ENCODE data around the gene TRAPPC4.

Gene TRAPPC4

DNA sequence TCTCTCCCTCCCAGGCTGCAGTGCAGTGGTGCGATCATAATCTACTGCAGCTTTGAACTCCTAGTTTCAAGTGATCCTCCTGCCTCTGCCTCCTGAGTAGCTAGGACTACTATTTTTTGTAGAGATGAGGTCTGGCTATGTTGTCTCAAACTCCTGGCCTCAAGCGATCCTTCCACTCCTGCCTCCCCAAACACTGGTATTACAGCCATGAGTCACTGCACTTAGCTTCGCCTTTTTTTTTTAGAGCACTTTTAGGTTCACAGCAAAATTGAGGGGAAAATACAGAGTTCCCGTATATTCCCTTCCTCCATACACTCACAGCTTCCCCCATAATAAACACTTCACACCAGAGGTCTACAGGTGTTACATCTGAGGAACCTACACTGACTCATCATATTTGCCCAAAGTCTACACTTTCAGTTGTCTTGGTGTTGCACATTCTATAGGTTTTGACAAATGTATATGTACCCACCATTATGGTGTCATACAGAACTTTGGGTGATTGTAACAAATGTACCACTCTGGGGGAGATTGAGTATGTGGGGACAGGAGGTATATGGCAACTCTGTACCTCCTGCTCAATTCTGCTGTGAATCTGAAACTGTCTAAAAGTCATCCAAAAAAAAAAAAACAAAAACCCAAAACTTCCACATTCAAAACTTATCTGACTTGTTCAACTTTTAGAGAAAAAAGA, 23.4 kb downstream of the TRAPPC4 start:
- Histone ChIP-seq H2BK120ac (ENCODE audit: low read depth, low read length) (no peak overlapping the region), H3K4me1 (ENCODE audit: control insufficient read depth, low read depth, low read length) (no peaks in the 10 kb centered on the region), H3K4me2 (ENCODE audit: low read length) (no peak overlapping the region), H3K27me3 (ENCODE audit: insufficient read depth, low read length, poor library complexity) (no peaks in the 10 kb centered on the region), H3K79me1 (ENCODE audit: low read length) (no peaks in the 10 kb centered on the region), H3K4ac (ENCODE audit: low read depth, low read length) (no peak overlapping the region), H4K5ac (ENCODE audit: low read length) (no peak overlapping the region), H2BK15ac (replicated peaks; ENCODE audit: low read depth) (no peak overlapping the region), H3K79me2 (ENCODE audit: control insufficient read depth, insufficient read depth, low read length) (no peaks in the 10 kb centered on the region), H2BK5ac (ENCODE audit: low read length) (no peak overlapping the region), H4K8ac (ENCODE audit: low read depth, low read length) (no peak overlapping the region), H3K36me3 (ENCODE audit: control insufficient read depth, insufficient read depth, low read length) (peaks cover 2% of the 10 kb centered on the region), H3K18ac (ENCODE audit: low read length) (no peak overlapping the region), H3K56ac (ENCODE audit: low read length) (no peak overlapping the region), H3K4me3 (ENCODE audit: low read length) (no peak overlapping the region), H3K27ac (ENCODE audit: low read depth, low read length) (no peak overlapping the region), H2AK5ac (ENCODE audit: low read length) (no peak overlapping the region), H3K9ac (ENCODE audit: low read length) (no peak overlapping the region), H3K23ac (ENCODE audit: low read length) (no peak overlapping the region)
- no CpG with 5 or more reads among the region's 4 CpGs for WGBS (ENCODE audit: extremely low coverage, insufficient coverage, low lambda C conversion rate)
- no peak for DNase-seq

DNA sequence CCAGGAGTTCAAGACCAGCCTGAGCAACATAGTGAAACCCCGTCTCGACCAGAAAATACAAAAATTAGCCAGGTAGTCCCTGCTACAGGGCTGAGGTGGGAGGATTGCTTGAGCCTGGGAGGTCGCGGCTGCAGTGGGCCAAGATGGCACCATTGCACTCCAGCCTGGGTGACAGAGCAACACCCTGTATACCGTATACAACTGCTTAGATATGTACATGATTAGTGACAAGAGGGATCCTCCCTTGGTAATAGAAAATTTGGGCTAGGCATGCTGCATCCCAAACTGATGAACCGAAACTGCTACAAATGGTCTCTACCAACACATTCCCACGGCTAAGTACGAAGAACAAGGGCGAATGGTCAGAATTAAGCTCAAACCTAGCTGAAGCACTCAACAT, 24.4 kb downstream of the TRAPPC4 start:
- Histone ChIP-seq H2BK5ac (ENCODE audit: low read length) (no peak overlapping the region), H3K9ac (ENCODE audit: low read length) (no peak overlapping the region), H3K79me2 (ENCODE audit: control insufficient read depth, insufficient read depth, low read length) (no peaks in the 10 kb centered on the region), H4K5ac (ENCODE audit: low read length) (no peak overlapping the region), H3K23ac (ENCODE audit: low read length) (no peak overlapping the region), H3K27ac (ENCODE audit: low read depth, low read length) (no peak overlapping the region), H3K4ac (ENCODE audit: low read depth, low read length) (no peak overlapping the region), H3K36me3 (ENCODE audit: control insufficient read depth, insufficient read depth, low read length) (peaks cover 9% of the 10 kb centered on the region), H2BK15ac (replicated peaks; ENCODE audit: low read depth) (no peak overlapping the region), H3K79me1 (ENCODE audit: low read length) (no peaks in the 10 kb centered on the region), H3K27me3 (ENCODE audit: insufficient read depth, low read length, poor library complexity) (no peaks in the 10 kb centered on the region), H3K4me3 (ENCODE audit: low read length) (no peak overlapping the region), H3K4me2 (ENCODE audit: low read length) (no peak overlapping the region), H4K8ac (ENCODE audit: low read depth, low read length) (no peak overlapping the region), H3K4me1 (ENCODE audit: control insufficient read depth, low read depth, low read length) (no peaks in the 10 kb centered on the region), H3K18ac (ENCODE audit: low read length) (no peak overlapping the region), H2AK5ac (ENCODE audit: low read length) (no peak overlapping the region), H2BK120ac (ENCODE audit: low read depth, low read length) (no peak overlapping the region), H3K56ac (ENCODE audit: low read length) (no peak overlapping the region)
- DNase-seq, result no peak
- WGBS (ENCODE audit: extremely low coverage, insufficient coverage, low lambda C conversion rate), result no CpG with 5 or more reads among the region's 9 CpGs

DNA sequence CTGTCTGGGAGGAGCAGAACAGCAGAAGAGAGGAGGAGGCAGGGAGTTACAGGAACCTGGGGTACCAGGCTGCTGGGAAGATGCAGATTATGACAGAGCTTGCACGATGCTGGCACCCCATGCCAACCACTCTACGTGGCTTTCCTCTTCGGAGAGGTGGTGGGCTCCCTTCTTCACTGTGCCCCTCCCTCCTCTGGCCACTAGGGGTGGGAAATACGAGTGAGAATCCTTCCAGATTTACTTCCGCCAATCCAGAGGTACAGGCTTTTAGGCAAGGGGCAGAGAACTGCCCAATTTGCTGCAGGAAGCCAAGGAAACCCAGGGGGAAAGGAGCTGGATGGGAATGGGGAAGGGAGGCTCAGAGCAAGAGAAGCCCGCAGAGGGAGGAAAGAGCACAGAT, 26.1 kb downstream of the TRAPPC4 start:
- H3K4me3 ChIP-seq (ENCODE audit: low read length), result no peak overlapping the region
- no peak overlapping the region for H3K27ac ChIP-seq (ENCODE audit: low read depth, low read length)
- no CpG with 5 or more reads among the region's 6 CpGs for WGBS (ENCODE audit: extremely low coverage, insufficient coverage, low lambda C conversion rate)
- no peak overlapping the region for H3K56ac ChIP-seq (ENCODE audit: low read length)
- no peaks in the 10 kb centered on the region for H3K4me1 ChIP-seq (ENCODE audit: control insufficient read depth, low read depth, low read length)
- no peaks in the 10 kb centered on the region for H3K79me1 ChIP-seq (ENCODE audit: low read length)
- H4K5ac ChIP-seq (ENCODE audit: low read length), result no peak overlapping the region
- no peaks in the 10 kb centered on the region for H3K27me3 ChIP-seq (ENCODE audit: insufficient read depth, low read length, poor library complexity)
- H2BK5ac ChIP-seq (ENCODE audit: low read length), result no peak overlapping the region
- H3K9ac ChIP-seq (ENCODE audit: low read length), result no peak overlapping the region
- no peak overlapping the region for H2BK120ac ChIP-seq (ENCODE audit: low read depth, low read length)
- no peak overlapping the region for H4K8ac ChIP-seq (ENCODE audit: low read depth, low read length)
- H3K23ac ChIP-seq (ENCODE audit: low read length), result no peak overlapping the region
- no peak overlapping the region for H2AK5ac ChIP-seq (ENCODE audit: low read length)
- H3K4me2 ChIP-seq (ENCODE audit: low read length), result no peak overlapping the region
- no peak overlapping the region for H3K4ac ChIP-seq (ENCODE audit: low read depth, low read length)
- no peaks in the 10 kb centered on the region for H3K79me2 ChIP-seq (ENCODE audit: control insufficient read depth, insufficient read depth, low read length)
- no peak overlapping the region for H3K18ac ChIP-seq (ENCODE audit: low read length)
- peak; percentile 48 for DNase-seq
- peaks cover 21% of the 10 kb centered on the region for H3K36me3 ChIP-seq (ENCODE audit: control insufficient read depth, insufficient read depth, low read length)
- no peak overlapping the region for H2BK15ac ChIP-seq (replicated peaks; ENCODE audit: low read depth)

DNA sequence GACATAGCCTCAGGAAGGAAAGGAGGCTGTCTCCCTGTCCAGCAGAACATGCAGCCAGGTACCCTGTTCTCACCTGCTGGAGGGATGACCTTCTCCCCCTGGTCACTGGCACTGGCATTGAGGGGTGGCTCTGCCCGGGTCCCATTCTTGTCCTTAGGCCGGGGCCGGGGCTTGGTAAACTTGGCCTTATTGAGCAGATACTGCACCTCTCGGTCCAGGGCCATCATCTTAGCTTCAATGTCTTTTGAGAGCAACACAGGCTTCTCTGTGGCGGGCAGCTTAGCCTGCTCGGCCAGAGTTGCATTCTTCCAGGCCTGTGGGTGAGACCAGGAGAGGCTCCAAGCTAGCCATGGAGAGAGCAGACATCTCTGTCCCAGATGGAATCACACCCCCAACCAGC, 27.9 kb downstream of the TRAPPC4 start:
- no peak overlapping the region for H3K4me3 ChIP-seq (ENCODE audit: low read length)
- H3K18ac ChIP-seq (ENCODE audit: low read length), result no peak overlapping the region
- H4K5ac ChIP-seq (ENCODE audit: low read length), result no peak overlapping the region
- no peaks in the 10 kb centered on the region for H3K79me1 ChIP-seq (ENCODE audit: low read length)
- no peak overlapping the region for H3K27ac ChIP-seq (ENCODE audit: low read depth, low read length)
- H3K23ac ChIP-seq (ENCODE audit: low read length), result no peak overlapping the region
- no CpG with 5 or more reads among the region's 6 CpGs for WGBS (ENCODE audit: extremely low coverage, insufficient coverage, low lambda C conversion rate)
- no peak overlapping the region for H4K8ac ChIP-seq (ENCODE audit: low read depth, low read length)
- H2AK5ac ChIP-seq (ENCODE audit: low read length), result no peak overlapping the region
- H3K4ac ChIP-seq (ENCODE audit: low read depth, low read length), result no peak overlapping the region
- H3K56ac ChIP-seq (ENCODE audit: low read length), result no peak overlapping the region
- DNase-seq, result no peak
- no peaks in the 10 kb centered on the region for H3K79me2 ChIP-seq (ENCODE audit: control insufficient read depth, insufficient read depth, low read length)
- H2BK5ac ChIP-seq (ENCODE audit: low read length), result no peak overlapping the region
- H2BK120ac ChIP-seq (ENCODE audit: low read depth, low read length), result no peak overlapping the region
- no peak overlapping the region for H2BK15ac ChIP-seq (replicated peaks; ENCODE audit: low read depth)
- H3K36me3 ChIP-seq (ENCODE audit: control insufficient read depth, insufficient read depth, low read length), result peaks cover 27% of the 10 kb centered on the region
- no peaks in the 10 kb centered on the region for H3K4me1 ChIP-seq (ENCODE audit: control insufficient read depth, low read depth, low read length)
- H3K4me2 ChIP-seq (ENCODE audit: low read length), result no peak overlapping the region
- H3K9ac ChIP-seq (ENCODE audit: low read length), result no peak overlapping the region
- H3K27me3 ChIP-seq (ENCODE audit: insufficient read depth, low read length, poor library complexity), result no peaks in the 10 kb centered on the region

DNA sequence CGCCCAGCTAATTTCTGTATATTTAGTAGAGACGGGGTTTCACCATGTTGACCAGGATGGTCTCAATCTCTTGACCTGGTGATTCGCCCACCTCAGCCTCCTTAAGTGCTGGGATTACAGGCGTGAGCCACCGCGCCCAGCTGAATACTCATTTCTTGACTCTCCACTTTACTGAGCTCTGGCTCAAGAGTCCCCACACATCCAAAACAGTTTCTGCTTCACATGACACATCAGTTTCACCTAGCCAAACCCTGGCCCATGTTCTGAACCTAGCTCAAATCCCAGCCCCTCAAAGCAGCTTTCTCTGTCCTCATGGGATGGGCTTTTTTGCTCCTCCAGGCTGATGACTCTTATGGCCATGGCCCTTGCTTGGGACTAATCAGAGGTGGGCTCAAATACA, 28.6 kb downstream of the TRAPPC4 start:
- H3K27me3 ChIP-seq (ENCODE audit: insufficient read depth, low read length, poor library complexity), result no peaks in the 10 kb centered on the region
- no peak overlapping the region for H4K5ac ChIP-seq (ENCODE audit: low read length)
- H3K18ac ChIP-seq (ENCODE audit: low read length), result no peak overlapping the region
- DNase-seq, result no peak
- no peak overlapping the region for H4K8ac ChIP-seq (ENCODE audit: low read depth, low read length)
- no peaks in the 10 kb centered on the region for H3K79me2 ChIP-seq (ENCODE audit: control insufficient read depth, insufficient read depth, low read length)
- no peak overlapping the region for H2BK15ac ChIP-seq (replicated peaks; ENCODE audit: low read depth)
- no peak overlapping the region for H3K4me3 ChIP-seq (ENCODE audit: low read length)
- no peak overlapping the region for H2AK5ac ChIP-seq (ENCODE audit: low read length)
- H3K4me1 ChIP-seq (ENCODE audit: control insufficient read depth, low read depth, low read length), result no peaks in the 10 kb centered on the region
- H3K4me2 ChIP-seq (ENCODE audit: low read length), result no peak overlapping the region
- no peak overlapping the region for H2BK5ac ChIP-seq (ENCODE audit: low read length)
- no peak overlapping the region for H3K4ac ChIP-seq (ENCODE audit: low read depth, low read length)
- H2BK120ac ChIP-seq (ENCODE audit: low read depth, low read length), result no peak overlapping the region
- no peak overlapping the region for H3K23ac ChIP-seq (ENCODE audit: low read length)
- no peak overlapping the region for H3K27ac ChIP-seq (ENCODE audit: low read depth, low read length)
- no peak overlapping the region for H3K9ac ChIP-seq (ENCODE audit: low read length)
- WGBS (ENCODE audit: extremely low coverage, insufficient coverage, low lambda C conversion rate), result no CpG with 5 or more reads among the region's 6 CpGs
- H3K79me1 ChIP-seq (ENCODE audit: low read length), result no peaks in the 10 kb centered on the region
- H3K56ac ChIP-seq (ENCODE audit: low read length), result no peak overlapping the region
- H3K36me3 ChIP-seq (ENCODE audit: control insufficient read depth, insufficient read depth, low read length), result peaks cover 27% of the 10 kb centered on the region

DNA sequence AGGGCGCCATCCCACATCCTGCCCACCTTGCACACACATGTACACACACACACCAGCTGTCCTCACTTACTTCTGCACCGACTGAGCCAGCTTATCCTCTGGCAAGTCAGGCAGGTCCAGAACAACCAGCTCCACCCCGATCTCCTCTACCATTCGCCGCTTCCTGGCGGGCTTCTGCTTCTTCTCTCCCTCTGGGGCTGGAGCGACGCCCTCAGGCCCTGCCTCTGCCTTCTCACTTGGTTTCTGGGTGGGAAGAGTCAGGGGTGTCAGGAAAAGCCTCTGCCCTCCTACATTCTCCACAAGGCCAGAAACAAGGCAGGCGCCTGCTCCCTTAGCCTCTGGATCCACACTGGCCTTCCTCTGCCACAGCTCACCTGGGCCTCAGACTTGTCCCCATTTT, 30.1 kb downstream of the TRAPPC4 start:
- H3K79me1 ChIP-seq (ENCODE audit: low read length), result peaks cover 5% of the 10 kb centered on the region
- WGBS (ENCODE audit: extremely low coverage, insufficient coverage, low lambda C conversion rate), result no CpG with 5 or more reads among the region's 9 CpGs
- H3K23ac ChIP-seq (ENCODE audit: low read length), result no peak overlapping the region
- no peak overlapping the region for H3K18ac ChIP-seq (ENCODE audit: low read length)
- H3K4me2 ChIP-seq (ENCODE audit: low read length), result no peak overlapping the region
- no peak overlapping the region for H3K4ac ChIP-seq (ENCODE audit: low read depth, low read length)
- no peaks in the 10 kb centered on the region for H3K27me3 ChIP-seq (ENCODE audit: insufficient read depth, low read length, poor library complexity)
- no peak overlapping the region for H2BK5ac ChIP-seq (ENCODE audit: low read length)
- no peak overlapping the region for H4K5ac ChIP-seq (ENCODE audit: low read length)
- no peak overlapping the region for H3K27ac ChIP-seq (ENCODE audit: low read depth, low read length)
- H3K4me1 ChIP-seq (ENCODE audit: control insufficient read depth, low read depth, low read length), result no peaks in the 10 kb centered on the region
- DNase-seq, result no peak
- H3K9ac ChIP-seq (ENCODE audit: low read length), result no peak overlapping the region
- H3K79me2 ChIP-seq (ENCODE audit: control insufficient read depth, insufficient read depth, low read length), result no peaks in the 10 kb centered on the region
- no peak overlapping the region for H2BK15ac ChIP-seq (replicated peaks; ENCODE audit: low read depth)
- no peak overlapping the region for H3K4me3 ChIP-seq (ENCODE audit: low read length)
- peaks cover 33% of the 10 kb centered on the region for H3K36me3 ChIP-seq (ENCODE audit: control insufficient read depth, insufficient read depth, low read length)
- H2AK5ac ChIP-seq (ENCODE audit: low read length), result no peak overlapping the region
- H3K56ac ChIP-seq (ENCODE audit: low read length), result no peak overlapping the region
- H2BK120ac ChIP-seq (ENCODE audit: low read depth, low read length), result no peak overlapping the region
- no peak overlapping the region for H4K8ac ChIP-seq (ENCODE audit: low read depth, low read length)

Data from mesendoderm (in vitro differentiated cells).